Measurements from ENCODE around the gene TATDN2.

- TF ChIP-seq EZH2 (IDR thresholded peaks at IDR 0.05; ENCODE audit: insufficient read depth, poor library complexity, severe bottlenecking): no peak
- no peak for TF ChIP-seq EZH2phosphoT487 (IDR thresholded peaks at IDR 0.05; ENCODE audit: insufficient read depth, low read depth)
Measured at GRCh38 chr3:10226293-10226692, 22.0 kb upstream of the TATDN2 start.

Data from GM23248 (cell line).